MG63 (cell line): ENCODE measurements around the gene PSTPIP1. TPM values are rescaled to one million over a fixed set of nuclear protein-coding genes. Genes with fewer than 3 reads are reported as not detected.
A peak's percentile ranks its signal among the peaks of the same experiment; 100 is the strongest.

Experiments
- DNase-seq: peaks from one replicate; pipeline ENCODE4 v3.0.0-alpha.2; 2020
- H3K27me3 ChIP-seq: fragments of 250-450 bp; sonication (Bioruptor Pico); 2 replicates; pipeline ENCODE4 v1.5.1; 2020; ENCODE audit warnings: mild to moderate bottlenecking, moderate library complexity
- H3K36me3 ChIP-seq: fragments of 250-450 bp; sonication (Bioruptor Pico); 2 replicates; pipeline ENCODE4 v1.5.1; 2020; ENCODE audit warnings: mild to moderate bottlenecking, moderate library complexity
- H3K4me3 ChIP-seq: fragments of 250-450 bp; sonication (Bioruptor Pico); 2 replicates; pipeline ENCODE4 v1.5.1; 2020; ENCODE audit warnings: mild to moderate bottlenecking, moderate library complexity
- H3K9me3 ChIP-seq: fragments of 250-450 bp; sonication (Bioruptor Pico); 2 replicates; pipeline ENCODE4 v1.5.1; 2020; ENCODE audit warnings: mild to moderate bottlenecking, moderate library complexity
- total RNA-seq: library from RNA; depleted of rRNA; stranded (reverse); fragments of >200 nt; shearing (Covaris generic); gene quantifications from 2 replicates; pipeline ENCODE4 v1.2.3, GENCODE V29; 2014; ENCODE audit warnings: low replicate concordance

Gene PSTPIP1
- total RNA-seq, 1 experiment from 2014 or later: not detected

DNA sequence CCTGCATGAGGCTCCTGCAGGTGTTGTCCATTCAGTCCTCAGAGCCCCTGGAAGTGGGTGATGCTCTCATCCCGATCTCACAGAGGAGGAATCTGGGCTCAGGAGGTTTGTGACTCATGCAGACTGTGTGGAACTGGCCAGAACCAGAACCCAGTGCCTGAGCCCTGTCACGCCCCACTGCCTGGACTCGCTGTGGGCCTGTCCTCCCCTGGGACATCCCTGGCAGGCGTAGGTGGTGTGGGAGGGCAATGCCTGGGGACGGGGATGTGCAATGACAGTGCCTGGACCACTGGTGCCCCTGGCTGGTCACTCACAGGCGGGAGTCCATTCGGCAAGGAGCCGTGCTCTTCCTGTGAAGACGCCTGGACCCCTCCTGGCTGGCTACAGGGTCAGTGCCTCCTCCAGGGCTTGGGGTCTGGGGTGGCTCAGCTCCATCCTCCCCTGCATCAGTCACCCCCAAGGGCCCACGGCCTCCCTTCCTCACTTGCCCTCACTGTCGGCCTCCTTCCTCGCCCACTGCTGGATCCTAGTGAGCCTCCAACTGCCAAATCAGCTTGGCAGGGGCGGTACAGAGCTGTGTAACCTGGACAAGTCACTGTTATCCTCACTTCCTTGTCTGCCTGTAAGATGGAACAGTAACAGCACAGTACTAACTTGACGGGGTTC is 14.9 kb downstream of the PSTPIP1 start:
- Histone ChIP-seq H3K9me3 (no peaks in the 10 kb centered on the region), H3K27me3 (no peaks in the 10 kb centered on the region), H3K4me3 (no peak overlapping the region), H3K36me3 (no peaks in the 10 kb centered on the region)
- DNase-seq: peak; percentile 27

DNA sequence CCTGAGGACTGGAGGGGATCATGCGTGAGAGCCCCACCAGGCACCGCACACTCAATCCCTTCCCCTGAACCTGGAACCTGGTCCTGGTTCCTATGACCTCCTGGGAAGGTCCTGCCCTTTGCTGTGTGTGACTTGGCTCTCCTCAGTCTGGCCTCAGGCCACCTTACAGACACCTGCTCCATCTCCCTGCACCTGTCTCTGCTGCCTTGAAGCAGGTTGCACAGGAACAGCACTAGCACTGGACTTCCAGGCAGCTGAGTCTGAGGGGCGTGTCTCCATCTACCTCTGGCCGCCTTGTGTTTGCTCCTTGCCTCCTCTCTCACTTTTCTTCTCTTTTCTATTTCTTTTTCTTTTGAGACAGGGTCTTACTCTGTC is 15.4 kb downstream of the PSTPIP1 start:
- Histone ChIP-seq H3K27me3 (no peaks in the 10 kb centered on the region), H3K36me3 (no peaks in the 10 kb centered on the region), H3K4me3 (no peak overlapping the region), H3K9me3 (no peaks in the 10 kb centered on the region)
- DNase-seq: no peak

DNA sequence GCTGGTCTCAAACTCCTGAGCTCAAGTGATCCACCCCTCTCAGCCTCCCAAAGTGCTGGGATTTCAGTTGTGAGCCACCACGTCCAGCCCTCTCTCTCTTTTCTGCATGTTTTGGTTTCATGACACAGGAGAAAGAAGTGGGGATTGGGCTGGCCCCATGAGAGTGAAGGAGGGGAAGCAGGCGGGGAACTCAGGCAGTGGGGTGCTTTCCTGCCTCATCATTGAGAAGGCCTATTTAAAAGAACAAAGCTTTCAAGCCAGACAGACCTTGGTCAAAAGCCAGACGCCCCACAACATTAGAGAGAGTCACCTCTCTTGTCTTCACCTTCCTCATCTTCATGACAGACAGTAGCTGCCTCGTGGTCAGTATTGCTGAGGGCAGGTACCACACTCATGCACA is 15.9 kb downstream of the PSTPIP1 start:
- no peaks in the 10 kb centered on the region for H3K27me3 ChIP-seq
- H3K36me3 ChIP-seq: no peaks in the 10 kb centered on the region
- H3K9me3 ChIP-seq: no peaks in the 10 kb centered on the region
- H3K4me3 ChIP-seq: no peak overlapping the region
- no peak for DNase-seq

DNA sequence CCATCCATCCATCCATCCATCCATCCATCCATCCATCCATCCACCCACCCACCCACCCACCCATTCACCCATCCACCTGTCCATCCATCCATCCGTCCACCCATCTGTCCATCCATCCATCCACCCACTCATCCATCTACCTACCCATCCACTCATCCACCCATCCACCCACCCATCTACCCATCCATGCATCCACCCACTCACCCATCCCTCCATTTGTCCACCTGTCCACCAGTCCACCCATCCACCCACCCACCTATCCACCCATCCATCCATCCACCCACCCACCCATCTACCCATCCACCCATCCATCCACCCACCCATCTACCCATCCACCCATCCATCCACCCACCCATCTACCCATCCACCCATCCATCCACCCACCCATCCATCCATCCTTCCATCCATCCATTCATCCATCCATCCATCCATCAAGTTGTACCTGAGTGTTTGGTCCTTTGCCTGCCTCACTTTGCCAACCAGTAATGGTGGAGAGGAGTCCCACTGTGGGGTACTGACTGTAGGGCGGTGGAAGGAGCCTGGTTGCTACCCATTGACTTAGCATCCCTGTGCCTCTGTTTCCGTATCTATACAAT is 17.3 kb downstream of the PSTPIP1 start:
- H3K9me3 ChIP-seq: no peaks in the 10 kb centered on the region
- H3K27me3 ChIP-seq: no peaks in the 10 kb centered on the region
- H3K4me3 ChIP-seq: no peak overlapping the region
- no peaks in the 10 kb centered on the region for H3K36me3 ChIP-seq
- DNase-seq: no peak

DNA sequence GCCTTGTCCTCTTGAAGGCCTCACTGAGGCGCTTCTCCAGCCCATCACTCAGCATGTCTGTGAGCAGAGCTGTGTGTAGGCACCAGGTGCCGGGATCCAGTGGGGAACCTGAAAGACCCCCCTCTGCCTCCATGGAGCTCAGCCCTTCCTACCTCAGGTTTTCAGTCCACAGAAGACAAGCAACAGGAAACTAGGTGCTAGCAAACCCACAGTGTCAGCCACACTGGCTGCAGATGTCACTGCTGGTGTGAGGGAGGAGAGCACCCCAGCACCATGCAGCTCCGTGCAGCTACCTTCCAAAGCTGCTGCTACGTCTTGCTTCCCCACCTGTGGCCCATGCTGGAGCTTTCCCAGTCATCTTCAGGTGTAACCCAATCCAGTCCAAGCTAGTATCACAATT is 17.9 kb downstream of the PSTPIP1 start:
- H3K36me3 ChIP-seq: no peaks in the 10 kb centered on the region
- no peaks in the 10 kb centered on the region for H3K9me3 ChIP-seq
- no peak overlapping the region for H3K4me3 ChIP-seq
- no peak for DNase-seq
- H3K27me3 ChIP-seq: no peaks in the 10 kb centered on the region

DNA sequence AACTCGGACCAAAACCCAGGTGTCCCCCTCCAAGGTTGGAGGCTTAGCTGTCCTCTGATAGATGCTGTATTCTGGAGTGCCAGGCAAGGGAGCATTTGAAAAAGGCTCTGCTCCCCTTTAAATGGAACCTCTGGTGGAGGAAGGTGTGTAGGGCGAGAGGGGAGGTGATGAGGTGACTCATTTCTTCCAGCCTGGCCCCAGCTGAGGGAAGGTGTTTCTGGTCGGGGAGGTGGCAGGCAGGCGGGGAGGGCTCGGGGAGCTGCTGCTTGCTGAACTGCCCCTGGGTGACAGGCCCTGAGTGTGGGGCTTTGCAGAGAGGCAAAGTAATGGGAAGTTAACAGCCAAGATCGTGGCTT is 18.8 kb downstream of the PSTPIP1 start:
- Histone ChIP-seq H3K9me3 (no peaks in the 10 kb centered on the region), H3K27me3 (no peaks in the 10 kb centered on the region), H3K36me3 (no peaks in the 10 kb centered on the region), H3K4me3 (no peak overlapping the region)
- no peak for DNase-seq

DNA sequence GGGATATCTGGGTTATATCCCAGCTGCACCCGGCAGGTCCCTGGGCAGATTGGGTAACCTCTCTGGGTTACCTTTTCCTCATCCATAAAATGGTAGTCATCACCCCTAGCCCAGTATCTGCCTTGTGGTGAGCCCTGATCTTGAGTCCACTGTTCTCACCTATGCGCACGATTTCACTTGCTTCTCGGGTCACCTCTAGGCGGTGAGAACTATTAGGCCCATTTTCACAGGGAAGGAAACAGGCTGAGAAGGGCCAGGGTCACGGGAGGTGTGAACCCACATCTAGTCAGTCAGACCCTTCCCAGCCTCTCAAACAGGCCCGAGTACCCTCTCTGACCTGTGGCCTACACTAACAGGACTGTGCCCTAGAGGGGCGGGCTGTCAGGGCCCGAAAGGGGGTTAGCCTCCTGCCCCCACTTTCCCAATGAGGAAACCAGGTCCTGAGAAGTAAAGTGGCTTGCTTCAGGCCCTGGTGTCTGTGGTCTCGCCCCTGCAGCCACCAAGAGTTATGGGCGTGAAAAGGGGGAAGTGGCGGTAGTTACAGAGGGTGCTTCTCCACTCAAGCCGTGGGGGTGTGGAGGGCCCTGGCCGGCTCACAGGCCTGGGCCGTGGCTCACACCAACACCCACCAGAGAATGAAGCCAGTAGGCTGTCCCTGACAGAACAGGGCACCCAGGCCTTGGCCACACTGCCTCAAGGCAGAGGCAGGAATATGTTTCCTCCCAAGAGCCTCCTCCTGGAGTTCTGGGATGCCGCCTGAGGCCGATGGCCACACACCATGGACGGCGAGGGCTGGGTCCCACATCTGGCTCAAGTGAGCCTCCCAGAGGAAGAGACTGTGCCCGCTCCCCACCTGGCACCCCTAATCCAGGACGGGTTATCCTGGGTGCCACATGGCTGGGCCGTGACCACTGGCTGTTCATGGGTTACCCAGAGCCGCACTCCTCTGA is 19.5 kb downstream of the PSTPIP1 start:
- Histone ChIP-seq H3K36me3 (no peaks in the 10 kb centered on the region), H3K27me3 (no peaks in the 10 kb centered on the region), H3K9me3 (no peaks in the 10 kb centered on the region), H3K4me3 (no peak overlapping the region)
- DNase-seq: no peak

DNA sequence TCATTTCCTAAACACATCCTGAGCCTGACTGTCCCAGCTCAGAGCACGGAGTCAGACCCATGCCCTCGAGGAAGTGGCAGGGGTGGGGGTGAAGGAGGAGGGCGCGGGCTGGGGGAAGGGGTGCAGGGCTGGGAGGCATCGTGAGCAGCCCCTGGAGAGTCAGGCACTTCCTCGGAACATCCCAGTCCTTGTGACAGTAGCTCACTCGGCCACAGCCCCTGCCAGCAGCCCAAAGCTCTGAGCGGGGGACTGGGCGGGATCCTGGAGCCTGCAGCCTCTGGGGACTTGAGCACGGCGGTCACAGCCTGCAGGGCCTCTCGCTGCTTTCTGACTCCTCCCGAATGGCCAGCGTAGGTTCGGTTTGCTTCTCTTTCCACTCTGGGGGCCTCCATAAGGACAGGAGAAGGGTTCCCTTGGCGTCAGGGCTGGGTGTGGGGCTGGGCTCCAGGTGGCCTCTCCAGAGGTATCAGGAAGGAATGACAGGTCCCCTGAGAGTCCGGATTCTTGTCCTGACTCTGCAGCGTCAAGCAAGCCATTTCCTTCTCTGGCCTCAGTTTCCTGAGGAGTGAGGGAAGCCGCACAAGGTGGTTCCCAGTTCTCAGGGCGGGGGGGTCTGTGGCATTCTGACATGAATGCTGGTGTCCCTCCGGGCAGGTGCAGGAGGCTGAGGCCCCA is 20.9 kb downstream of the PSTPIP1 start:
- Histone ChIP-seq H3K4me3 (no peak overlapping the region), H3K27me3 (no peaks in the 10 kb centered on the region), H3K9me3 (no peaks in the 10 kb centered on the region), H3K36me3 (no peaks in the 10 kb centered on the region)
- no peak for DNase-seq

DNA sequence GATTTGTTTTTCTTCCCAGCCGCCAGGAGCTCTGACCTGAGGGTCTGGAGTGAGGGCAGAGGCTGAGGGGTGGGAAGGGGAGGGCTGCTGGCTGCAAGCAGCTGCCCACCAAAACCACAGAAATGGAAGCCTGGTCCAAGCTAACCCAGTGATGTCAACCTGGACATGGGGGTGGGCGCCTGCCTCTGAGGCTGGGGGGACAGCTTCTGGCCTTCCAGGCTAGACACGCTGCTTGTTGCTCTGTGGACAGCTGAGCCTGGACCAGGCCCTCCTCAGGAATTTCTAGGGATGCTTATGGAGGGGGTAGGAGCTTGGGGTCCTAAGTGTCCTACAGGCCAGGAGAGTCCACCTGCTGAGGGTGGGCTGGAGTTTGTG is 21.4 kb downstream of the PSTPIP1 start:
- Histone ChIP-seq H3K36me3 (no peaks in the 10 kb centered on the region), H3K9me3 (no peaks in the 10 kb centered on the region), H3K27me3 (no peaks in the 10 kb centered on the region), H3K4me3 (no peak overlapping the region)
- DNase-seq: no peak

DNA sequence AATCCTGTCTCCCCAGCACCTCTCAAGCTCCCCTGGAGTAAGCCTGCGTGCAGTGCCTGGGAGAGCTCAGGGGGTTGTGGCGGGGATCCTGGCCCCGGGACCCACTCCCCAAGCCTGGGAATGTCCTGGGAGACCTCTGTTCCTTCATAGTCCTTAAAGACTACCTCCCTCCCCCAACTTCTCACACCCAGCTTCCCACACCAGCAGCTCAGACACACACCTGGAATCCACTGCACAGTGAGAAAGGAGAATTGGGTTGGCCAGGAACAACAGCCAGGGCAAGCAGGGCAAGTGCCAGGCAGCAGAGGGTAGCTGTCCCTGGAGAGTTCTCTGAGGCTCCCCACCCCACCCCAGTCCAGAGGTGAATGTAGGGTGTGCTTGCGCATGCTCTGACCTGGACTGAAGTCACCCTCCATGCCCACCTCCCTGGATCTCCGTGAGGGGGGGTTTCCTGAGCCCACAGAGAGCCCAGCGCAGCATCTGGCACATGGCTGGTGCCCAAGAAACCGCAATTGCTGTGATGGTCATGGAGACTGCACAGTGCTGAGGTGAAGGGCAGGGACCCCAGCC is 22.2 kb downstream of the PSTPIP1 start:
- no peak overlapping the region for H3K4me3 ChIP-seq
- no peaks in the 10 kb centered on the region for H3K36me3 ChIP-seq
- H3K9me3 ChIP-seq: no peaks in the 10 kb centered on the region
- DNase-seq: no peak
- H3K27me3 ChIP-seq: no peaks in the 10 kb centered on the region

DNA sequence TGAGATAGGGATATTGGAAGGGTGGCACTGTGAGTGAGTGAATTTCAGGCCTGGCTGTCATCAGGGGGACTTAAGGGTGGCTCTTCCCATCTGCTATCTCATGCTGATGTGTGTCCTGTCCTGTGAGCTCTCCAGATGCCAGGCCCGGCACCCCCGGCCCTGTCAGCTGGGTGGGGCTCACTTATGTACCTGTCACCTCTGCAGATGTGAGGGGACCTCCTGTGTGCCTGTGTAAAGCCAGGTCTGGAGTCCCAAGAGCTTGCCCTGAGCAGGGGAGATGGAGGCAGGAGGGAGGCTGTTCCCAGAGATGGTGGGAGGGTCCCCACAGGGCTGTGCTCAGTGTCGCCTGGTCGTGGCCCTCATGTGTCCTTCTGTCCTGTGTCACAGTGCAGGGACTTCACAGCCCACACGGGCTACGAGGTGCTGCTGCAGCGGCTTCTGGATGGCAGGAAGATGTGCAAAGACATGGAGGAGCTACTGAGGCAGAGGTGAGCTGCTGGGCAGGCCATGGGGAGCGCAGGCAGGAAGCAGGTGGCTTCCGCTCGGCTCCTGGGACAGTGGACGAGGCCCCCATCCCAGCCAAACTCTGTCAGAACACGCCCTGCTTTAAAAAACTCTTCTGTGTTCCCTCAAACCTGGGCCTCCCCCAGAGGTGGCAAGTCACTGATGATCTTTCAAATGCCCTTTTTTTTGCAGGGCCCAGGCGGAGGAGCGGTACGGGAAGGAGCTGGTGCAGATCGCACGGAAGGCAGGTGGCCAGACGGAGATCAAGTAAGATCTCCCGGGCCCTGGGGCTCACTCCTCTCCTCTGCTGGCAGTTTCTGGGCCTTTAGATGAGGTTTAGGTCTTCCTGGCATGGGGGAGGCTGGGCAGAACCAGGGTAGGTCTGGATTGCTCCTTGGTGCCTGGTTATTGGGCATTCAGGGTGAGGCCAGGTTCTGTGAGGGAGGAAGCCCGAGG is 23.1 kb downstream of the PSTPIP1 start:
- no peaks in the 10 kb centered on the region for H3K9me3 ChIP-seq
- no peaks in the 10 kb centered on the region for H3K27me3 ChIP-seq
- H3K36me3 ChIP-seq: no peaks in the 10 kb centered on the region
- DNase-seq: no peak
- no peak overlapping the region for H3K4me3 ChIP-seq

DNA sequence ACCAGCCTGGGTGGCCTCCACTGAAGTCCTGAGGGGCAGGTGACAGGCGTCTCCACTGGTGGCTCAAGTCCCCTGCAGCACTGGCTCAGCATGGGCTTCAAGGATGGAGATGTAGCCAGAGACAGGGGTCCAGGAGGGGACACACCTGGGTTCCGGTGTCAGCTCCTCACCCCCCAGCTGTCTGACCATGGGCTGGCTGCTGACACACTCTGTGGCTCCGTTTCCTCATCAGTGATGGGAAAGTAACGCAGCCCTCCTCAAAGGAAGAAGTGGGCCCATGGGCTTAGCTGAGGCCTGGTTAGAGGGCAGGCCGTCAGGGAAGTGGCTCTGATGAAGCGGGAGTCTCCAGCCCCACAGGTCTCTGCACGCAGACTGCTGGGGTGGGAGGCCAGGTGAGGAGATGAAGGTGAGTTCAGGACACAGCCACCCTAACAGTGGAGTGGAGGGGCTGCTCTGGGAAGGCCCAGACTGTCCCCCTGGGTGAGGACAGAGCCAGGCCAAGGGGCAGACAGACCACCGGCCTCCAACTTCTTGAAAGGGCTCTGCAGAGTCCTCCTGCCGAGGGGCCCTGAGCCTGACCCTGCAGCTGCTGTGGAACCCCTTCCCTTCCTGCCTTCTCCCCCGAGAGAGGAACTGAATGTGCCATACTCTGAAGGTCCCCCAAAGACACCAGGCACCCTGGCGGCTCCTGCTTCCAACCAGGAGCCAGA is 24.0 kb downstream of the PSTPIP1 start:
- DNase-seq: no peak
- H3K36me3 ChIP-seq: no peaks in the 10 kb centered on the region
- H3K4me3 ChIP-seq: no peak overlapping the region
- no peaks in the 10 kb centered on the region for H3K27me3 ChIP-seq
- H3K9me3 ChIP-seq: no peaks in the 10 kb centered on the region

DNA sequence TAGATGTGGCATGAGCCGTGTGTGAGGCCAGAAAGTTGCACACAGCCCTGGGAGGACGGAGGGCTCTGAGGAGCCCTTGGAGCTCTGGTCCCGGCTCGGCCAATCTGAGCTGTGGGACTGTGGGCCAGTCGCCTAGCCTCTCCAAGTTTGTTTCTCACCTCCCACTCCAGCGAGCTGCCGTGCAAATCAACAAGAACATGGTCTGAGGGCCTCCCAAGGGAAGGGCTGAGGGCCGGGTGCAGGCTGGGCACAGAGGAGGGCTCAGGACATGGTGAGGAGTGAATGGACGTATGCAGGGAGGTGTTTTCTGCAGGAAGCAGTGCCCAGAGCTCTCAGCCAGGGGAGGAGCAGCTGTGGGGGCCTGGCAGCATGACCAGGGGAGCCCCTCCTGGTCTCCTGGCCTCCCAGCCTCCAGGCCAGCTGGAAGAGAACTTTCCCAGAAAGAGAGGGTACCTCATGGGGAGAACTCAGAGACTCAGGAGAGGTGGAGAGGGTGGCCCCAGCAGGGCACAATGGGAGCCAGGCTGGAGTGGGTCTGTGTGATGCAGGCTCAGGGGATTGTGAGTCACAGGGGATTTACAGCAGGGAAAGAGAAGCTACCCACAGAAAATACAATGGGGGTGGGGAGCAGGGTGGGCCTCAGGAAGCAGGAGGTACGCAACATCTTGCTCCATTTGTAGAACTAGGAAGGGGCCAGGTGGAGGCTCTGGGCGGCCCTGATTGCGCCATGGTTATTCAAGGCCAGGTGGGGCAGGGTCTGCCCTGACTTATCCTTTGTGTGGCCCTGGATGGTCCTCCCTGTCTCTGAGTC is 24.8 kb downstream of the PSTPIP1 start:
- Histone ChIP-seq H3K27me3 (no peaks in the 10 kb centered on the region), H3K9me3 (no peaks in the 10 kb centered on the region), H3K4me3 (no peak overlapping the region), H3K36me3 (no peaks in the 10 kb centered on the region)
- DNase-seq: no peak

DNA sequence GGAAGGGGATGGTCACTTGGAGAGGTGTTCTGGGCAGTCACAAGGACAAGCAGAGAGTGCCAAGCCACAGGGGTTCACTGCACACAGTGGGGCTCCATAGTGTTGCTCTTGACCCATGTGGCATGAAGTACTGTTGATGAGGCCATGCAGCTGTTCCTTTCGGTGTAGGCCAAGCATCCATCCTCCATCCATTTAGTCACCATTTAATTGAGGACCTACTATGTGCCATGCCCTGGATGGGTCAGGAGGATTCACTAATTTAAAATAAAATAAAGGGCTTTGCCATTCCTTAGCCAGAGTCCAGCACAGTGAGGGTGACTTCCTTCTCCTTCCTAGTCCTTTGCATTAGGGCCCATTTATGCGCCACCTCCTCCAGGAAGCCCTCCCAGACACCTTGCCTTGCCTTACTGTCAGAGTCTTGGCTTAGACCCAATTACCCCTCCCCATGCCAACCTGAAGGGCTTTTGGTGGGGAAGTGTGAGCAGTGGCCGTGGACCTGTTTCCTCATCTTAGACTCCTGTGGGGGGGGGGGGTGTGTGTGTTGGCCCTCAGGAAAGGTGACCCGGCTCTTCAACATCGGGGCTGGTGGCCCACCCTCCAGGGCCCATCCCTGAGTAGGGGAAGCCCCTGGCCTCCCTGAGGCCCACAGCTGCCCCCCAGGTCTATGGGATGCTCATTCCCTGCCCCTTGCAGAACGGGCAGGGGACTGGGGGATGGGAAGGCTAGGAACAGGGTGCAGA is 25.6 kb downstream of the PSTPIP1 start:
- H3K36me3 ChIP-seq: no peaks in the 10 kb centered on the region
- no peak overlapping the region for H3K4me3 ChIP-seq
- no peak for DNase-seq
- H3K9me3 ChIP-seq: no peaks in the 10 kb centered on the region
- no peaks in the 10 kb centered on the region for H3K27me3 ChIP-seq
